Astrocyte (in vitro differentiated cells and primary cell): ENCODE results near the gene UTP4. TPM values are rescaled to one million over a fixed set of nuclear protein-coding genes. Genes with fewer than 3 reads are reported as not detected.

Experiments used
- DNase-seq: peaks from one replicate; pipeline ENCODE4 v3.0.0-alpha.2; 2010; ENCODE audit warnings: low read depth
- FAIRE-seq: peaks from 2 replicates; lab custom pipeline; 2011; peaks lifted over from hg19 to GRCh38; lab: Jason Lieb, UNC
- H2AFZ ChIP-seq: 2 replicates; pipeline ENCODE4 v1.6.0; 2012; ENCODE audit warnings: low read depth, low read length, inconsistent platforms
- H3K27ac ChIP-seq: 2 replicates; pipeline ENCODE4 v1.5.1; 2011; ENCODE audit warnings: low read depth, low read length, inconsistent platforms
- H3K27me3 ChIP-seq: 2 replicates; pipeline ENCODE4 v1.6.0; 2011; ENCODE audit warnings: low read length, inconsistent platforms; ENCODE audit not compliant: insufficient read depth
- H3K36me3 ChIP-seq: 2 replicates; pipeline ENCODE4 v1.5.1; 2011; ENCODE audit warnings: low read length, inconsistent platforms; ENCODE audit not compliant: insufficient read depth
- H3K4me1 ChIP-seq: 2 replicates; pipeline ENCODE4 v1.5.1; 2011; ENCODE audit warnings: low read length, inconsistent platforms; ENCODE audit not compliant: insufficient read depth
- H3K4me2 ChIP-seq: 2 replicates; pipeline ENCODE4 v1.6.0; 2012; ENCODE audit warnings: low read length, inconsistent platforms
- H3K4me3 ChIP-seq: 2 replicates; pipeline ENCODE4 v1.5.1; 2011; ENCODE audit warnings: low read depth, mild to moderate bottlenecking, low read length, inconsistent platforms; ENCODE audit not compliant: insufficient read depth
- H3K79me2 ChIP-seq: 2 replicates; pipeline ENCODE4 v1.6.0; 2012; ENCODE audit warnings: mild to moderate bottlenecking, low read length, inconsistent platforms; ENCODE audit not compliant: insufficient read depth
- H3K9ac ChIP-seq: 2 replicates; pipeline ENCODE4 v1.6.0; 2012; ENCODE audit warnings: mild to moderate bottlenecking, low read length, inconsistent platforms
- H3K9me3 ChIP-seq: 2 replicates; pipeline ENCODE4 v1.5.1; 2012; ENCODE audit warnings: low read depth, mild to moderate bottlenecking, low read length, inconsistent platforms; ENCODE audit not compliant: insufficient read depth
- H4K20me1 ChIP-seq: 2 replicates; pipeline ENCODE4 v1.6.0; 2012; ENCODE audit warnings: low read length, inconsistent platforms; ENCODE audit not compliant: insufficient read depth
- H3K27ac Mint-ChIP-seq: one replicate; pipeline ENCODE4 v1.8.0; 2021; ENCODE audit warnings: mild to moderate bottlenecking, mixed read lengths; ENCODE audit not compliant: unreplicated experiment
- H3K27me3 Mint-ChIP-seq: one replicate; pipeline ENCODE4 v1.8.0; 2021; ENCODE audit warnings: low read depth, mixed read lengths; ENCODE audit not compliant: unreplicated experiment
- H3K36me3 Mint-ChIP-seq: one replicate; pipeline ENCODE4 v1.8.0; 2021; ENCODE audit warnings: low read depth, mixed read lengths; ENCODE audit not compliant: unreplicated experiment
- H3K4me1 Mint-ChIP-seq: one replicate; pipeline ENCODE4 v1.8.0; 2021; ENCODE audit warnings: low read depth, mixed read lengths; ENCODE audit not compliant: unreplicated experiment
- H3K4me3 Mint-ChIP-seq: one replicate; pipeline ENCODE4 v1.8.0; 2021; ENCODE audit warnings: mild to moderate bottlenecking, moderate library complexity, mixed read lengths; ENCODE audit not compliant: unreplicated experiment
- H3K9me3 Mint-ChIP-seq: one replicate; pipeline ENCODE4 v1.8.0; 2021; ENCODE audit warnings: mild to moderate bottlenecking, mixed read lengths; ENCODE audit not compliant: unreplicated experiment
- EZH2 ChIP-seq: IDR thresholded peaks from 2 replicates; pipeline ENCODE4 v1.6.1; 2012; ENCODE audit warnings: mild to moderate bottlenecking, low read length, inconsistent platforms; ENCODE audit not compliant: insufficient read depth
- total RNA-seq: library from RNA; stranded (reverse); gene quantifications from 2 replicates; pipeline ENCODE4 v1.2.1, GENCODE V29; 2021
- TF ChIP-seq, protein P1 (sequence below): IDR thresholded peaks from 2 replicates; pipeline ENCODE4 v1.5.1; 2011; ENCODE audit warnings: low read depth, mild to moderate bottlenecking, inconsistent platforms, low read length, moderate library complexity; ENCODE audit not compliant: insufficient read depth

The UTP4 gene
- total RNA-seq, 1 donor from 2014 or later = 69.4 TPM

DNA sequence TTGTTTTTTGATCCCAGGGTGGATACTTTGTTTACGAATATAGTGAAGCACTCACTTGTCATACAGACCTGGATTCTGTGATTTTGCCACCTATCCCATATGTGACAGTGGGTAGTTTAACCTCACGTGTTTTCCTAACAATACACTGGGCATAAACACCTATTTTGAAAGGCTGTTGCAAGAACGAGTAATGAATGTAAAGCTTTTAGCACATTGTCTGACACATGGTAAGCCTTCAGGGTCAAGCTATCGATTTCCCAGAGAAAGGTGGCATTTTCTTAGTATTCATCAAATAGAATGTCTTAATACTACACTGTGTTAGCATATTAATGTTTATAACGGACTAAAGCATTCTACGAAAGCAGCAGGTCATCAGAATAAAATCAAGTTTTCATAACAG, 2.0 kb upstream of the UTP4 start:
- Histone ChIP-seq H4K20me1 (peaks cover 74% of the 10 kb centered on the region), H3K79me2 (peaks cover 91% of the 10 kb centered on the region), H2AFZ (no peak overlapping the region), H3K27me3 (no peaks in the 10 kb centered on the region), H3K4me3 (peak overlapping the region; percentile 96), H3K36me3 (no peaks in the 10 kb centered on the region), H3K4me1 (peaks cover 10% of the 10 kb centered on the region), H3K4me2 (peak overlapping the region; percentile 91), H3K9ac (no peak overlapping the region), H3K27ac (no peak overlapping the region), H3K9me3 (no peaks in the 10 kb centered on the region)
- FAIRE-seq = no peak
- Mint-ChIP-seq H3K36me3 (peaks cover 7% of the 10 kb centered on the region), H3K4me1 (peaks cover 30% of the 10 kb centered on the region), H3K4me3 (peak overlapping the region; percentile 99), H3K9me3 (no peaks in the 10 kb centered on the region), H3K27me3 (no peaks in the 10 kb centered on the region), H3K27ac (no peak overlapping the region)
- no peak for DNase-seq
- TF ChIP-seq, protein P1, sequence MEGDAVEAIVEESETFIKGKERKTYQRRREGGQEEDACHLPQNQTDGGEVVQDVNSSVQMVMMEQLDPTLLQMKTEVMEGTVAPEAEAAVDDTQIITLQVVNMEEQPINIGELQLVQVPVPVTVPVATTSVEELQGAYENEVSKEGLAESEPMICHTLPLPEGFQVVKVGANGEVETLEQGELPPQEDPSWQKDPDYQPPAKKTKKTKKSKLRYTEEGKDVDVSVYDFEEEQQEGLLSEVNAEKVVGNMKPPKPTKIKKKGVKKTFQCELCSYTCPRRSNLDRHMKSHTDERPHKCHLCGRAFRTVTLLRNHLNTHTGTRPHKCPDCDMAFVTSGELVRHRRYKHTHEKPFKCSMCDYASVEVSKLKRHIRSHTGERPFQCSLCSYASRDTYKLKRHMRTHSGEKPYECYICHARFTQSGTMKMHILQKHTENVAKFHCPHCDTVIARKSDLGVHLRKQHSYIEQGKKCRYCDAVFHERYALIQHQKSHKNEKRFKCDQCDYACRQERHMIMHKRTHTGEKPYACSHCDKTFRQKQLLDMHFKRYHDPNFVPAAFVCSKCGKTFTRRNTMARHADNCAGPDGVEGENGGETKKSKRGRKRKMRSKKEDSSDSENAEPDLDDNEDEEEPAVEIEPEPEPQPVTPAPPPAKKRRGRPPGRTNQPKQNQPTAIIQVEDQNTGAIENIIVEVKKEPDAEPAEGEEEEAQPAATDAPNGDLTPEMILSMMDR = no peak
- TF ChIP-seq EZH2 = no peak

- H3K27ac Mint-ChIP-seq = peak overlapping the region; percentile 93
- peaks cover 7% of the 10 kb centered on the region for H3K36me3 Mint-ChIP-seq
- Histone ChIP-seq H3K9ac (peak overlapping the region; percentile 99), H3K79me2 (peaks cover 91% of the 10 kb centered on the region), H3K27ac (peak overlapping the region; percentile 76), H3K9me3 (no peaks in the 10 kb centered on the region), H3K4me3 (peak overlapping the region; percentile 96), H3K4me2 (peak overlapping the region; percentile 91), H3K36me3 (no peaks in the 10 kb centered on the region), H3K4me1 (peaks cover 10% of the 10 kb centered on the region), H2AFZ (no peak overlapping the region), H4K20me1 (peaks cover 71% of the 10 kb centered on the region), H3K27me3 (no peaks in the 10 kb centered on the region)
- TF ChIP-seq EZH2 = no peak
- TF ChIP-seq, protein P1 = no peak
- DNase-seq = no peak
- FAIRE-seq = no peak
- H3K4me3 Mint-ChIP-seq = peak overlapping the region; percentile 99
- H3K27me3 Mint-ChIP-seq = no peaks in the 10 kb centered on the region
- H3K4me1 Mint-ChIP-seq = peaks cover 25% of the 10 kb centered on the region
- H3K9me3 Mint-ChIP-seq = no peaks in the 10 kb centered on the region
Measured at GRCh38 chr16:69131167-69131838, 1.1 kb upstream of the UTP4 start.

GRCh38 chr16:69131839-69132423, 518 bp upstream of the UTP4 start:
- Histone ChIP-seq H3K27me3 (no peaks in the 10 kb centered on the region), H3K4me3 (peak overlapping the region; percentile 96), H3K9ac (peak overlapping the region; percentile 99), H3K9me3 (no peaks in the 10 kb centered on the region), H2AFZ (no peak overlapping the region), H3K79me2 (peaks cover 91% of the 10 kb centered on the region), H3K4me2 (peak overlapping the region; percentile 96), H4K20me1 (peaks cover 71% of the 10 kb centered on the region), H3K27ac (peak overlapping the region; percentile 76), H3K4me1 (peaks cover 10% of the 10 kb centered on the region), H3K36me3 (peaks cover 5% of the 10 kb centered on the region)
- DNase-seq (peak; percentile 61), FAIRE-seq (no peak)
- TF ChIP-seq EZH2 = no peak
- TF ChIP-seq, protein P1 = no peak
- Mint-ChIP-seq H3K4me3 (peak overlapping the region; percentile 99), H3K27ac (peak overlapping the region; percentile 93), H3K36me3 (peaks cover 12% of the 10 kb centered on the region), H3K27me3 (no peaks in the 10 kb centered on the region), H3K4me1 (peaks cover 25% of the 10 kb centered on the region), H3K9me3 (no peaks in the 10 kb centered on the region)
